HCT116 (cell line): ENCODE results near the gene TACC2.

Experiments
- CTCF ChIP-seq, 3 experiments: fragments of 200-600 bp in 1 of 3; sonication (generic) in 1 of 3; IDR thresholded peaks in 2 of 3; conservative IDR thresholded peaks in 1 of 3; 2 replicates each; pipeline ENCODE4 v1.5.1; 2012 to 2017; ENCODE audit warnings: low read depth in 2 of 3, low read length in 2 of 3, antibody characterized with exemption in 1 of 3, borderline replicate concordance in 1 of 3, control low read depth in 1 of 3, mild to moderate bottlenecking in 1 of 3, mixed read lengths in 1 of 3, mixed run types in 1 of 3, moderate library complexity in 1 of 3; ENCODE audit not compliant: insufficient read depth in 1 of 3
- JUND ChIP-seq: IDR thresholded peaks from 2 replicates; pipeline ENCODE4 v1.6.1; 2012

- peak; percentile 12 to 82 (median 67); a peak in 5 of 6 replicates for TF ChIP-seq CTCF (IDR thresholded peaks at IDR 0.05 in 2 of 3, conservative IDR thresholded peaks at IDR 0.05 in 1 of 3; ENCODE audit: borderline replicate concordance in 1 of 3, insufficient read depth in 1 of 3, low read depth in 2 of 3, low read length in 2 of 3)
- TF ChIP-seq JUND, result no peak
These were observed 124.4 kb downstream of the TACC2 start for GRCh38 chr10:122113161-122113944.
